ENCODE data around the gene PKMYT1. TPM values are rescaled to one million over a fixed set of nuclear protein-coding genes. Genes with fewer than 3 reads are reported as not detected.
A peak's percentile ranks its signal among the peaks of the same experiment; 100 is the strongest.

PKMYT1 gene
- total RNA-seq, 1 donor from 2014 or later = 4.6 TPM

DNA sequence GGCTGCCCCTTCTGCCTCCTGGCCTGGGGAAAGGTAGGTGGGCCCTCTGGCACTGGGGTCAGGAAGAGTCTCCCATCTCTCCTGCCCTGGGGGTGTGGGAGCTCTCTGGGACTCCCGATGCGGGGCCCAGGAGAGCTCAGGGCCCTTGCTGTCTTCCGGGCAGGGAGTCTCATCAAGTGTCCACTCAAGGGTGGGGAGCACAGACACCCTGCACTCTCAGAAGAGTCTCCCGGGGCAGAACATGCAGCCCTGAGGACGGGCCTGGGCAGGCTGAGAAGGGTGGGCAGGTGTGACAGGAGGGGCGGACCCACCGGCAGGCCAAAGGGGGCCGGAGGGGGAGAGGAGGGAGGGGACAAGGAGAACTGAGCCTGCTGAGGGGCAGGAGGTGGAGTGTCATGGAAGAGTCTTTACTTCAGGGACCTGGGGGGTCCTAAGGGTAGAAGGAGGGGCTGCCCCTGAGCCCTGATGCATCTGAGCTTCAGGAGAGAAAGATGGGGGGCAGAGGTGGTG, 8.4 kb upstream of the PKMYT1 start:
- H3K9me3 ChIP-seq (ENCODE audit: low read depth) = no peaks in the 10 kb centered on the region
- DNase-seq (ENCODE audit: low spot score) = no peak
- no peaks in the 10 kb centered on the region for H4K20me1 ChIP-seq (ENCODE audit: low read depth)
- no peak overlapping the region for H3K9ac ChIP-seq
- no peak overlapping the region for H3K4me3 Mint-ChIP-seq
- H2AFZ ChIP-seq (replicated peaks) = no peak overlapping the region
- H3K36me3 ChIP-seq = no peaks in the 10 kb centered on the region
- H3K4me2 ChIP-seq = no peak overlapping the region
- peaks cover 7% of the 10 kb centered on the region for H3K27me3 ChIP-seq
- no peak for TF ChIP-seq EZH2 (IDR thresholded peaks at IDR 0.05)
- no peak for TF ChIP-seq EZH2phosphoT487 (IDR thresholded peaks at IDR 0.05)
- TF ChIP-seq, protein P1, sequence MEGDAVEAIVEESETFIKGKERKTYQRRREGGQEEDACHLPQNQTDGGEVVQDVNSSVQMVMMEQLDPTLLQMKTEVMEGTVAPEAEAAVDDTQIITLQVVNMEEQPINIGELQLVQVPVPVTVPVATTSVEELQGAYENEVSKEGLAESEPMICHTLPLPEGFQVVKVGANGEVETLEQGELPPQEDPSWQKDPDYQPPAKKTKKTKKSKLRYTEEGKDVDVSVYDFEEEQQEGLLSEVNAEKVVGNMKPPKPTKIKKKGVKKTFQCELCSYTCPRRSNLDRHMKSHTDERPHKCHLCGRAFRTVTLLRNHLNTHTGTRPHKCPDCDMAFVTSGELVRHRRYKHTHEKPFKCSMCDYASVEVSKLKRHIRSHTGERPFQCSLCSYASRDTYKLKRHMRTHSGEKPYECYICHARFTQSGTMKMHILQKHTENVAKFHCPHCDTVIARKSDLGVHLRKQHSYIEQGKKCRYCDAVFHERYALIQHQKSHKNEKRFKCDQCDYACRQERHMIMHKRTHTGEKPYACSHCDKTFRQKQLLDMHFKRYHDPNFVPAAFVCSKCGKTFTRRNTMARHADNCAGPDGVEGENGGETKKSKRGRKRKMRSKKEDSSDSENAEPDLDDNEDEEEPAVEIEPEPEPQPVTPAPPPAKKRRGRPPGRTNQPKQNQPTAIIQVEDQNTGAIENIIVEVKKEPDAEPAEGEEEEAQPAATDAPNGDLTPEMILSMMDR (IDR thresholded peaks at IDR 0.05) = no peak
- no peak overlapping the region for H3K27ac Mint-ChIP-seq
- H3K27ac ChIP-seq = no peak overlapping the region
- no peaks in the 10 kb centered on the region for H3K36me3 Mint-ChIP-seq
- H3K4me1 ChIP-seq = peaks cover 4% of the 10 kb centered on the region
- peaks cover 5% of the 10 kb centered on the region for H3K27me3 Mint-ChIP-seq (ENCODE audit: insufficient read depth, low read depth)
- no peaks in the 10 kb centered on the region for H3K79me2 ChIP-seq (ENCODE audit: low read depth)
- H3F3A ChIP-seq (ENCODE audit: low read depth) = peaks cover 7% of the 10 kb centered on the region
- no peaks in the 10 kb centered on the region for H3K9me3 Mint-ChIP-seq
- H3K4me1 Mint-ChIP-seq = no peaks in the 10 kb centered on the region
- no peak overlapping the region for H3K4me3 ChIP-seq

DNA sequence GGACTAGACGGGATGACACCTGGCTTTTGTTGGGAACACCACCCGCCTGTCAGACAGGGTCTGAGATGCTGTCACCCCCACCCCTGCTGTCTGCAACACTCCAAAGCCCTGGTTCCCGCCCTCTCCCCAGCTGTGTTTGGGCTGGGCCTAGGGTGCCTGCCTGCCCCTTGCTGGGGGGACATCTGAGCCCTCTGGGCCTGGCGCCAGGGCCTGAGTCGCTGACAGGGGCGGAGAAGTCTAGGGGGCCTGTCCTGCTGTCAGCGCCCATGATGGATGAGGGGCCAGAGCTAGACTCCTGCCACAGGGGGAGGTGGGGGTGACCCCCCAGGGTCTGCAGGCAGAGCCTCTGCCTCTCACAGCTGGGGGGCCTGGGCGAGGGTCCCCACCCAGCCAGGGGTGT, 7.6 kb upstream of the PKMYT1 start:
- no peak overlapping the region for H2AFZ ChIP-seq (replicated peaks)
- H3K4me1 Mint-ChIP-seq = peaks cover 3% of the 10 kb centered on the region
- no peaks in the 10 kb centered on the region for H3K36me3 Mint-ChIP-seq
- no peaks in the 10 kb centered on the region for H3K9me3 Mint-ChIP-seq
- peaks cover 4% of the 10 kb centered on the region for H3K4me1 ChIP-seq
- no peaks in the 10 kb centered on the region for H3K79me2 ChIP-seq (ENCODE audit: low read depth)
- no peak overlapping the region for H3K27ac Mint-ChIP-seq
- TF ChIP-seq EZH2 (IDR thresholded peaks at IDR 0.05) = no peak
- no peak for TF ChIP-seq EZH2phosphoT487 (IDR thresholded peaks at IDR 0.05)
- TF ChIP-seq, protein P1 (IDR thresholded peaks at IDR 0.05) = no peak
- H3K27me3 Mint-ChIP-seq (ENCODE audit: insufficient read depth, low read depth) = peaks cover 5% of the 10 kb centered on the region
- H4K20me1 ChIP-seq (ENCODE audit: low read depth) = no peaks in the 10 kb centered on the region
- H3K36me3 ChIP-seq = no peaks in the 10 kb centered on the region
- H3K27ac ChIP-seq = no peak overlapping the region
- H3K9ac ChIP-seq = no peak overlapping the region
- H3K4me3 ChIP-seq = no peak overlapping the region
- peaks cover 7% of the 10 kb centered on the region for H3K27me3 ChIP-seq
- DNase-seq (ENCODE audit: low spot score) = no peak
- peaks cover 14% of the 10 kb centered on the region for H3F3A ChIP-seq (ENCODE audit: low read depth)
- no peaks in the 10 kb centered on the region for H3K9me3 ChIP-seq (ENCODE audit: low read depth)
- no peak overlapping the region for H3K4me2 ChIP-seq
- H3K4me3 Mint-ChIP-seq = no peak overlapping the region

DNA sequence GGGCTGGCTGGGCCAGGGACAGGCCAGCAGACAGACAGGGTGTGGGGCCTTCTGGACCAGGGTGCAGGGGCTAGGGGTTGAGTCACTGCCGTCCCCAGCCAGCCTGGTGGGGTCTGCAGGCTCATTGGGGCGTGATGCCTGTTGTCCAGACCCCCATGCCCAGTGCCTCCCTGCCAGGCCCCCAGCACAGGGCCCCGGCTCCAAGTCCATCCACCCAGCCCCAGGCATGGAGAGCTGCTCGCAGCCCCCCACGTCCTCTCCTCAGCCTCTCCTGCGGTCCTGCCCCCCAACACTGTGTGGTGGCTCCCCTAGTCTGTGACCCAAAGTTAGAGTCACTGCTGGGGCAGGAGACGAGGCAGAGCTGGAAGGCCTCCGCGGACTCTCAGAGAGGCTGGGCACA, 7.0 kb upstream of the PKMYT1 start:
- H3K9me3 Mint-ChIP-seq = no peaks in the 10 kb centered on the region
- no peak overlapping the region for H2AFZ ChIP-seq (replicated peaks)
- H3K4me1 ChIP-seq = peaks cover 8% of the 10 kb centered on the region
- H3K27ac Mint-ChIP-seq = no peak overlapping the region
- H3F3A ChIP-seq (ENCODE audit: low read depth) = peaks cover 19% of the 10 kb centered on the region
- H3K36me3 ChIP-seq = no peaks in the 10 kb centered on the region
- no peaks in the 10 kb centered on the region for H4K20me1 ChIP-seq (ENCODE audit: low read depth)
- H3K9me3 ChIP-seq (ENCODE audit: low read depth) = no peaks in the 10 kb centered on the region
- no peaks in the 10 kb centered on the region for H3K36me3 Mint-ChIP-seq
- H3K79me2 ChIP-seq (ENCODE audit: low read depth) = no peaks in the 10 kb centered on the region
- no peak overlapping the region for H3K27ac ChIP-seq
- DNase-seq (ENCODE audit: low spot score) = no peak
- no peak overlapping the region for H3K4me2 ChIP-seq
- H3K4me3 Mint-ChIP-seq = no peak overlapping the region
- no peak for TF ChIP-seq EZH2 (IDR thresholded peaks at IDR 0.05)
- H3K4me3 ChIP-seq = no peak overlapping the region
- H3K27me3 Mint-ChIP-seq (ENCODE audit: insufficient read depth, low read depth) = peaks cover 5% of the 10 kb centered on the region
- peak overlapping the region; percentile 13 for H3K9ac ChIP-seq
- peaks cover 7% of the 10 kb centered on the region for H3K27me3 ChIP-seq
- H3K4me1 Mint-ChIP-seq = peaks cover 5% of the 10 kb centered on the region

DNA sequence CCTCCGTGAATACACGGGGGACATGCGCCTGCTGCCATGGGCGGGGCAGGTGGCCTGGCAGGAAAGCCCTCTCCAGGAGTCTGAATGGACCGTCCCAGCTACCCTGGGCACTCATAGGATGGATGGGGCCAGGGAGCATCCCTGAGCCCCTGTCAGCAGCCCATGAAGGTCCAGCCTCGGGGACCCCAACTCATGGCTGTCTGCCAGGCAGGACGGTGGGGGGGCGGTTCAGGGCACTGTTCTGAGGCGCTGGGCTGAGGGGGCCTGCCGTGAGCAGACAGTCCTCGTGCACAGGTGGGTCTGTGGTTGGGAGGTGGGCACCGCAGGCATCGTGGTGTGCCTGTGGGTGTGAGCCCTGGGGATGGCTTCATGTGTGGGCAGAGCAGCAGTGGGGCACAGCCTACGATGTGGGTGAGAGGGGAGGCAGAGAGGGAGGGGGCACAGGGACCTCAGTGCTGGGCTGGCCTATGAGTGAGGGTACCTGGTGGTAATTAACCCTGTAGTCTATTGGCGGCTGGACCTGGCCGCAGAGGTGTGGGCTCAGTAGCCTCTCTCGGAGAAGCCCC, 6.5 kb upstream of the PKMYT1 start:
- H3K4me3 ChIP-seq = no peak overlapping the region
- Mint-ChIP-seq H3K4me3 (no peak overlapping the region), H3K27me3 (ENCODE audit: insufficient read depth, low read depth) (peaks cover 6% of the 10 kb centered on the region), H3K4me1 (peaks cover 10% of the 10 kb centered on the region), H3K9me3 (no peaks in the 10 kb centered on the region), H3K36me3 (no peaks in the 10 kb centered on the region), H3K27ac (no peak overlapping the region)
- peaks cover 7% of the 10 kb centered on the region for H3K27me3 ChIP-seq
- peaks cover 25% of the 10 kb centered on the region for H3F3A ChIP-seq (ENCODE audit: low read depth)
- H3K4me1 ChIP-seq = peaks cover 14% of the 10 kb centered on the region
- H2AFZ ChIP-seq (replicated peaks) = no peak overlapping the region
- no peaks in the 10 kb centered on the region for H3K36me3 ChIP-seq
- no peak overlapping the region for H3K4me2 ChIP-seq
- no peaks in the 10 kb centered on the region for H4K20me1 ChIP-seq (ENCODE audit: low read depth)
- no peaks in the 10 kb centered on the region for H3K79me2 ChIP-seq (ENCODE audit: low read depth)
- H3K9ac ChIP-seq = no peak overlapping the region
- no peak overlapping the region for H3K27ac ChIP-seq
- no peaks in the 10 kb centered on the region for H3K9me3 ChIP-seq (ENCODE audit: low read depth)
- no peak for DNase-seq (ENCODE audit: low spot score)
- TF ChIP-seq EZH2 (IDR thresholded peaks at IDR 0.05) = no peak
- TF ChIP-seq, protein P1 (IDR thresholded peaks at IDR 0.05) = no peak

All from neural progenitor cell (in vitro differentiated cells).